ENCODE results near the gene RHOD. TPM values are rescaled to one million over a fixed set of nuclear protein-coding genes. Genes with fewer than 3 reads are reported as not detected.

The RHOD gene
- total and polyA plus RNA-seq, 2 of the 8 experiments (the other 6 are each of a cell fraction or from before 2014, with no cell fraction given) = 12.1 to 17.6 TPM

GRCh38 chr11:67082071-67082791 is 25.6 kb downstream of the RHOD start:
- Histone ChIP-seq H3K4ac (replicated peaks; ENCODE audit: insufficient read length, low read depth, low read length) (no peak overlapping the region), H3K79me2 (ENCODE audit: control insufficient read depth in 1 of 2, insufficient read depth in 2 of 2, low read length in 2 of 2) (no peaks in the 10 kb centered on the region), H4K5ac (ENCODE audit: insufficient read length, low read depth, low read length) (no peak overlapping the region), H4K8ac (ENCODE audit: extremely low read depth, insufficient read depth, low read length) (no peak overlapping the region), H2BK15ac (ENCODE audit: low read length) (no peak overlapping the region), H3K79me1 (ENCODE audit: low read depth, low read length) (0 out of 2 replicates have a peak, but pooled peaks cover 2% of the 10 kb centered on the region), H2BK12ac (ENCODE audit: low read depth, low read length) (no peak overlapping the region), H4K20me1 (replicated peaks in 1 of 2; ENCODE audit: control insufficient read depth in 1 of 2, insufficient read depth in 2 of 2, low read length in 2 of 2) (no peaks in the 10 kb centered on the region), H2BK5ac (ENCODE audit: low read depth, low read length) (peak overlapping the region; percentile 35; the same call in 1 of the 2 replicates), H3K23ac (ENCODE audit: insufficient read length) (no peak overlapping the region), H3K4me3 (ENCODE audit: extremely low read depth in 1 of 4, insufficient read depth in 2 of 4, low read depth in 3 of 4, low read length in 4 of 4) (peak overlapping the region in 1 of 4 experiments; percentile 45; a peak in 3 of 8 replicates), H3K27me3 (replicated peaks in 1 of 4; ENCODE audit: control insufficient read depth in 3 of 4, extremely low read depth in 1 of 4, insufficient read depth in 3 of 4, low read length in 3 of 4) (no peaks in the 10 kb centered on the region), H4K91ac (replicated peaks; ENCODE audit: insufficient read length, low read length) (no peak overlapping the region), H3K9me3 (ENCODE audit: insufficient read depth in 2 of 2, low read depth in 1 of 2, low read length in 1 of 2) (no peaks in the 10 kb centered on the region), H3K23me2 (ENCODE audit: low read depth, low read length) (no peaks in the 10 kb centered on the region; the same call in 1 of the 2 replicates), H3K9ac (replicated peaks in 1 of 4; ENCODE audit: extremely low read depth in 1 of 4, low read depth in 3 of 4, low read length in 3 of 4) (no peak overlapping the region), H2BK20ac (ENCODE audit: low read length) (no peak overlapping the region), H3K36me3 (ENCODE audit: control insufficient read depth in 2 of 4, insufficient read depth in 4 of 4, low read length in 3 of 4) (no peaks in the 10 kb centered on the region), H3K4me2 (ENCODE audit: insufficient read depth in 1 of 2, low read depth in 2 of 2, low read length in 2 of 2) (peak overlapping the region; percentile 1 to 55; a peak in 3 of 4 replicates), H3K4me1 (replicated peaks in 1 of 4; ENCODE audit: control insufficient read depth in 3 of 4, insufficient read depth in 4 of 4, low read length in 3 of 4) (peaks cover 0 to 11% (median 4%) of the 10 kb centered on the region in 4 experiments; a peak in 4 of 7 replicates), H3K18ac (ENCODE audit: extremely low read depth, low read length) (peak overlapping the region; percentile 48), H2AK5ac (ENCODE audit: low read depth, low read length) (no peak overlapping the region), H3K14ac (ENCODE audit: insufficient read length) (no peak overlapping the region), H2AFZ (ENCODE audit: low read length) (no peak overlapping the region; the same call in 1 of the 2 replicates), H2BK120ac (replicated peaks; ENCODE audit: low read depth, low read length) (no peak overlapping the region), H3K27ac (ENCODE audit: low read depth, low read length) (no peak overlapping the region), H3K56ac (replicated peaks; ENCODE audit: insufficient read length, low read depth, low read length) (no peak overlapping the region)
- FAIRE-seq (no peak), DNase-seq (ENCODE audit: low read depth in 1 of 2, low spot score in 2 of 2) (peak in 1 of 2 experiments; percentile 68)
- POLR2A ChIA-PET (ENCODE audit: partially characterized antibody) = interaction anchor here (0.8 to 4.0 kb wide), 5 partner anchors 11 to 158 kb away, joined by 3 to 19 read pairs (median 3); no protein-coding TSS in a partner anchor
- WGBS, 2 experiments (ENCODE audit: extremely low coverage in 1 of 2, insufficient coverage in 1 of 2, insufficient read length in 1 of 2, insufficient replicate concordance in 2 of 2, low coverage in 1 of 2, low lambda C conversion rate in 2 of 2, missing lambda C conversion rate in 1 of 2) = 66% methylated on average over 19 of the region's 20 CpGs; no CpG with 5 or more reads in 1 of the 2 experiments
- CTCF ChIA-PET (ENCODE audit: partially characterized antibody) = interaction anchor here (0.5 to 5.2 kb wide), 29 partner anchors 12 to 358 kb away, joined by 3 to 27 read pairs (median 4); no protein-coding TSS in a partner anchor

Data from H1 (cell line).